ENCODE data around the gene CDC42.

The CDC42 gene

DNA sequence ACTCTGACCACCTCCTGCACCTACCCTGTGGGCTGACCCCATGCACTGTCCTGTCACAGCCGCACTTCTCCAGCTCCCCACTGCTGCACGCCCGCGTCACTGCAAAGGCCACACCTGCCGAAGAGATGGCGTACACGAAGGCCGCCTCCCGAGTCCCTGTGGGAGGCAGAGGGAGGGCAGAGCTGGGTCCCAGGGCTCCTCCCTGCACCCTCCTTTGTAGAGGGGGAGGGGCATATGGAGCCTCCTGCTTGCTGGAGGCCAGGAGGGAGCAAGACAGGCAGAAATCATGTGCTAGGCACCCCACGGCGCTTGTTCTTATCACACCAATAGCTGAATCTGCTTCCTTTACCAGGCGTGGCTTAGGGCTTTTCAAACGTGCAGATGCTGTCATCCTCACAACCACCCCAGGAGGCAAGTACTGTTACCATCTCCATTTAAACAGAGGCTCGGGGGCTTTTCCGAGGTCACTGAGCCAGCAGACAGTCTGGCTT is 69.0 kb downstream of the CDC42 start:
- in situ Hi-C loops (cut with MboI; ENCODE audit: low pct_unique_long_range_greater_than_20kb, low sequenced_read_pairs) = no loop called here
- DNase-seq = no peak

DNA sequence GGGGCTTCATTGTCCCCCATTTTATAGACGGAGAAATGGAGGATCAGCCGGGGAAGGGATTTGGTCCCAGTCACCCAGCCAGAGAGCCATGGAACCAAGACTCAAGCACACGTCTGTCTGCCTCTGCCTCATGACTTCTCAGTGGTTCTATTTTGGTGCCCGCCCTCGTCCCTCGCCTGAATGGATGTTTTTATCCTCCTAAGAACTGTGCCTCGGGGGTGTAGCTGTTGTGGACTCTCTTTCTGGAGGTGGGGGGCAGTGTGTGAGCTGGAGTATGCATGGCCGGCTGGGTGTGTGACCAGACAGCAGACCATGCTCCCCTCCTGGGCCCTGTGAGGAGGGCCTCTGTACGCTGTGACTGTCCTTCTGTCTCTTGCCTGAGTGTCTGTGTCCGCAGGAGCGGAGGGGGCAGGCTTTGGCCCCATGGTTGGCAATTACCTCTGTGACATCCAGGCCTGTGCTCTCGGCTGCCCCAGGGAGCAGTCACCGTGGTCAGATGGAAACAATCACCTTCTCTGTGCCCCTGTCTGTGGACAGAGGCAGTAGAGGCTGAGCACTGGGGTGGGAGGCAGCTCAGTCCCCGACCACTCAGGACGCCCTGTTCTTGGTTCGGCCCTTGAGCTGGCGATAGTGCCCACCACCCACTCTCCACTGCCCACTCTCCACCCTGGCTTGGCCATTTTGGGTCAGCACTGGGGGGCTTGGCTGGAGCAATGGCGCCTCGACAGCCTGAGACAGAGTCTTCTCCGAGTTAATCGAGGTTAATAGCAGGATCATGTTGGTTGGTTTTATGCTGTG is 70.0 kb downstream of the CDC42 start:
- DNase-seq = no peak
- in situ Hi-C loops (cut with MboI; ENCODE audit: low pct_unique_long_range_greater_than_20kb, low sequenced_read_pairs) = no loop called here

DNA sequence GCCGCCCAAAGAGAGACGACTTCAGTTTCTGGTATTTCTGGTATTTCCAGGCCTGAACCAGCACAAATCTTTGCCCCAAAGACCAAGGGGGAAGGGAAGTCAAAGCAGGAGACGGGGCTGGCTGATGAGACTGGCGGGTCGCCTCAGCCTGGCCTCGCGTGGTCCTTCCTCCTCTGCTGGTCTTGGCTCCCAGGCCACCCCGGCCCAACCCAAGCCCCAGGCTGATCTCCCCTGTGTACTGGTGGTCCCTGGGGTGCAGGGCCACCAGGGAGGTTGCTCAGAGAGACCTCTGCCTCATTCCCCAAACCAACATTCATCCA is 70.5 kb downstream of the CDC42 start:
- DNase-seq = no peak
- in situ Hi-C loops (cut with MboI; ENCODE audit: low pct_unique_long_range_greater_than_20kb, low sequenced_read_pairs) = no loop called here

DNA sequence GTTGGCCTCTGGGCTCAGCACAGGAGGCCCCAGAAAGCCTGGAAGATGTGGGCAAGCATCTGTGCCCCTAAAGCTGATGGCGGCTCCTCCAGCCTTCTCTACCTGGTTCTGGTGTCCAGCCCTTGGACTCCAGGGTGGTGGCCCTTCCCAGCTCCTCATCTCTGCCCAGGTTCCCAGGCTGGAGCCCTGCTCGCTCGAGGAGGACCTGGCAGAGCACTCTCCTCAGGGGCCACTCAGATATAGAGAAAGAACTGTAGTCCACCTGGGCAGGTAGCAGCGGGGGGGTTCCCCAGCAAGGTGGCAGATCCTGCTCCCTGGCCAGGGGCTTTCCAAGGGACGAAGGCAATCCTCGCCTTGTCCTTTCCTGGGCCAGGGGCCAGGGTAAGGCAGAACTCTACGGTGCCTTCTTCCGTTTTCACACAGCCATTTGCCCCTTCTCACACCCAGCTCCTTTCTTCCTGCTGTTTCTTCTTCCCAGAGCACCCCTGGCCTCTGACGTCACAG is 71.4 kb downstream of the CDC42 start:
- in situ Hi-C loops (cut with MboI; ENCODE audit: low pct_unique_long_range_greater_than_20kb, low sequenced_read_pairs) = no loop called here
- no peak for DNase-seq

DNA sequence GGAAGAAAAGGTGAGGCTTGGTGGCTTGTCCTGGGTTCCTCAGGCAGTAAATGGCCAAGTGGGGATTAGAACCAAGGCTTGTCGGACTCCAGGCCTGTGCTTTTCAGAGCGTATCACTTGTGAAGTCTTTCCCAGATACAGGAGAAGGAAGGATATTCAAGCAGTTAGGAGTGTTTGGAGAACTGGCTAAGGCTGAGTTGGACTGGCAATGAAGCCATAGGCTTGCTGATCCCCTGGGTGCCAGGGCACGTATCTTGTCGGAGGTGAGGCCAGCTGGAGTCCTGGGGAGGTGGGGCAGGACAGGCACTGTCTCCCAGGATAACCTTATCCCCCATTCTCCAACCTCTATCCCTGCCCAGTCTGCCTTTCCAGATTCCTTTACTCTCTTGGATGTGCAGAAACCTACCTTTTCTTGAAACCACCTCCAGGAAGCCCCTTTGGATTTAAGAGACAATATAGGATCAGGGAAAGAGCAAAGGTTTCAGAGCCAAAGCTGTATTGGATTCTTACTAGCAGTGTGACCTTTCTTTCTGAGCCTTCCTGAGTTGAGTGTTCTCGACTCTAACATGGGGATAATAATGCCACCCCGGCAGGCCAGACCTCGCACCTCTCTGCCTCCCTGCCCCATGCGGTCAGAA is 72.2 kb downstream of the CDC42 start:
- DNase-seq = no peak
- in situ Hi-C loops (cut with MboI; ENCODE audit: low pct_unique_long_range_greater_than_20kb, low sequenced_read_pairs) = loop anchor here (25.0 kb wide), 1 partner anchor 288 kb away; no protein-coding TSS in a partner anchor

DNA sequence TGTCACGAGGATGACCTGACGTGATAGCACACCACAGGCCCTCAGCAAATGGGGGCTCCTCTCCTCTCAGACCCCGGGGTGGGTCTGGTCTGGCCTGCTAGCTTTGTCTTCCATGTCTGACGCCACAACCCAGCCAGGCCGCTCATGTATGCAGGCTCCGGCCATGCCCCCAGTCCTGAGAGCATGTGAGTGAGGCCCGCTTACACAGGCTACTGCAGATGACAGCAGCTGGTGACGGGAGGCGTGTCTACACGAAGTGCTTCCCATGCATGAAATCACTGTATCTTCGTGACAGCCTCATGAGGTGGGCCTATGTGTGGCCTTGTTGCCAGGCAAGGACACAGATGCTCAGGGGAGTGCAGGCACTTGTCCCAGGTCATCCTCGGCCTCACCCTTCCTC is 74.0 kb downstream of the CDC42 start:
- in situ Hi-C loops (cut with MboI; ENCODE audit: low pct_unique_long_range_greater_than_20kb, low sequenced_read_pairs) = loop anchor here (25.0 kb wide), 1 partner anchor 286 kb away; no protein-coding TSS in a partner anchor
- DNase-seq = no peak

DNA sequence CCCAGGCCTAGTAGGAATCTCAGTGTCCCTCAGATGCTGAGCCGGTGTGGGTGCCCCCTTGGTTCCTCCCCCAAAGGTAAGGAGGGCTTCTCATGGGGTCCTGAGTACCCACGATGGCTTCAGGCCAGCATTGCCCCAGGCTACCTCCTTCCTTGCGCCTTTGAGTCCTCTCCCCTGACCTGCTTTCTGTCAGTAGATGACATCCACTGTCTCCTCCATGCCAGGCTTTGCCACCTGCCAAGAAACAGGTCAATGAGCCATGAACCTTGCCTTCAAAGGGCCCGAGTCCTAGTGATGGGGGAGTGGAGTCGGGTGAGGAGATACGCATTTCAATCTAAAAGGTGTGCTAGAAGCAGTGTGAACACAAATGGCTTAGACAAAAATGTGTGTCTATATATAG is 74.7 kb downstream of the CDC42 start:
- in situ Hi-C loops (cut with MboI; ENCODE audit: low pct_unique_long_range_greater_than_20kb, low sequenced_read_pairs) = loop anchor here (25.0 kb wide), 1 partner anchor 285 kb away; no protein-coding TSS in a partner anchor
- DNase-seq = no peak

DNA sequence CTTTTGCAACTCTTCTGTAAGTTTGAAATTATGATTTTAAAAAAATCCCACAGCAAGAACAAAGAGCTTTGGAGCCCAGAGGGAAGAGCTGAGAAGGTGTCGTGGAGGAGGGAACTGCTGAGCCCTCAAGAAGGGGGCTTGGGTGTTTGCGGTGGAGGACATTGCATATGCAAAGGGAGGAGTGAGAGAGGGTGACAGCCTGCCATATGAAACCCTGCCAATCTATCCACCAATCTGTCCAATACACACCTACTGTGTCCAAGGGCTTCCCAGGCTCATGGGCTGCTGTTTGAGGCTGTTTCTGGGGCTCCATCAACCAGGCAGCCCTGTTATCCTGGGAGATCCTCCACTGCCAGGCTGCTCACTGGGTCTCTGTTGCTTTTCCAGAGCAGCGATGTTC is 75.2 kb downstream of the CDC42 start:
- in situ Hi-C loops (cut with MboI; ENCODE audit: low pct_unique_long_range_greater_than_20kb, low sequenced_read_pairs) = loop anchor here (25.0 kb wide), 1 partner anchor 285 kb away; no protein-coding TSS in a partner anchor
- DNase-seq = no peak

DNA sequence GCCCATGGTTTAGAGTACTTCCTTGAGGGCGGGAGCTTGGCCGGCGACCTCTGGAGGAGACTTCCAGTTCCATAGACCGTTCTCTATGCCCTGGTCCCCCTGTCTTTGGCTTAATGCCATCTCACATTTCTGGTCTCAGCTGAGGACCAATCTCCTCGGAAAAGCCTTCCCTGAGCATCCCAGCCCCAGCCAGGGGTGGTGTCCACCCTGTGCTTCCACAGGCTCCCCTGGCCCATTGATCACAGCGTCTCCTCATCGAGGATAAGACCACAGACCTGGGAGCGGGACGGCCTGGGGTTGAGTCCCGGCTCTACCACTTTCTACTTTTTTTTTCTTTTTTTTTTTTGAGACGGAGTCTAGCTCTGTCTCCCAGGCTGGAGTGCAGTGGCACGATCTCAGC is 75.9 kb downstream of the CDC42 start:
- no peak for DNase-seq
- in situ Hi-C loops (cut with MboI; ENCODE audit: low pct_unique_long_range_greater_than_20kb, low sequenced_read_pairs) = loop anchor here (25.0 kb wide), 1 partner anchor 284 kb away; no protein-coding TSS in a partner anchor

DNA sequence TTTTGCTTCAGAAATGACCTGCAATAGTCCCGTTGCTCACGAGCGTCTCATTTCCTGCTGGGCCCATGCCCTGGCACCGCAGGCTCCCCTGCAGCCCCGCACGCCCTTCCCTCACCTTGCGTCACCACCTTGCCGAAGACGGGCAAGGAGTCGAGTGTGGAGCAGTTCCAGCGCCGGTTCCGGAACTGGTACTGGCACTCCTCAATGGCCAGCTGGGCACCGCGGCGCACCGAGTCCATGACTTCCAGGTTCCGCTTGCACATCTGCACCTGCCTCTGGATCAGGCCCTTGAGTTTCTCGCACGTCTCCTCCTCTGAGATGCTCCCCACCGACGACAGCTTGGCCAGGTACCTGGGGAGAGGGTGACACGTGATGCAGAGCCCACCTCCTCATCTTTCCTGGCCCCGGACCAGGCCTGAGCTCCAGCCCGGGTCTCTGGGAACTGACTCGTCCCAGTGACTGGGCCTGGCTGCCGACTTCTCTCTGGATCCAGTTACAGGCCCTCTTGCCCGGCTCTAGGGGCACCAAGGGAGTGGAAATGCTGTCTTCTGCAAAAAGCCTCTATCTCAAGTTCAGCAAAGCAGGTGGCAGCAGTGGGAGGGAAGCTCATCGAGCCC is 77.1 kb downstream of the CDC42 start:
- in situ Hi-C loops (cut with MboI; ENCODE audit: low pct_unique_long_range_greater_than_20kb, low sequenced_read_pairs) = loop anchor here (25.0 kb wide), 1 partner anchor 283 kb away; no protein-coding TSS in a partner anchor
- no peak for DNase-seq

DNA sequence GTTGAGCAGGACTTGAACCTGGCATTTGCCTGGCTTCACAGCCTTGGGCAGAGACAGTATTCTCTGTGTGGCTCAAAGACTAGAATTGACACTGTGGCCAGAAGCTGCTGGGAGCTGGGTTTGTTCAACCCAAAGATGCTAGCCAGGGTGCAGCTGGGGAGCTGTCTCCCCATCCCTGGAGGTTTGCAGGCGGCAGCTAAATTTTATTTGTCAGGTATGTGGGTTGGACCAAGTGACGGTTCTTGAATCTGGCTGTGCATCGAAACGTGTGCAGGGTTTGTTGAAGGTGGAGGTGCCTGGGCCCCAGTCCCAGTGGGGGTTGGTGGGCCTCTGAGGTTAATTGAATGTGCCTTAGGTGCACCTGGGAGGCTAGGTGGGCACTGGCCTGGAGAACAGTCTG is 78.6 kb downstream of the CDC42 start:
- in situ Hi-C loops (cut with MboI; ENCODE audit: low pct_unique_long_range_greater_than_20kb, low sequenced_read_pairs) = loop anchor here (25.0 kb wide), 1 partner anchor 281 kb away; no protein-coding TSS in a partner anchor

DNA sequence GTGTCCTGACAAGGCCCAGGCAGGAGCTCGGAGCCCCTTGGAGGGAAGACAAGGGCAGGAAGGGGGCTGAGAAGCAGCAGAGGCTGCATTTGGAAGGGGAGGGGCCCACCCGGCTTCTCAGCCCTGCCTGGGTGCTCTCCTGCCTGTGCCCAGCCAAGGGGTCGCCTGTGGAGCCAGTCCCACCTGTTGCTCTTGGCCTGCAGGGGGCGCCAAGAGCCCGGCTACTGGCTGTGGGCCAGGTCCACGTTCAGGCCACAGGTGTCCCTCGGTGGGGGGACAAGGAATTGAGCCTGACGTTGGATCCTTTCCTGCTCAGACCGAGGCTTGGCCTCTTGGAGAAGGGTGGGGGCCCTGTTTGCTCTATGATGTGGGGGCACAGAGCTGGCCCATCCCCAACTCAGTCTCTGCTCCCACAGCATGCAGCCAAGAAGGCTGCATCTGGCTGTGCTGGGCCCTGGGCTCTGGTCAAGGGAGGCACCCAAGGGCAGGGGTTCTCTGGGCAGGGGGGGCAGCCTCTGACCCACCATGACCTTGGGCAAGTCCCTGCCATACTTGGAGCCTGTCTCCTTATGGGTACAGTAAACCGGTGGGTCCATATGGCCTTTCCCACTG is 79.5 kb downstream of the CDC42 start:
- peak; percentile 60 for DNase-seq
- in situ Hi-C loops (cut with MboI; ENCODE audit: low pct_unique_long_range_greater_than_20kb, low sequenced_read_pairs) = loop anchor here (25.0 kb wide), 1 partner anchor 280 kb away; no protein-coding TSS in a partner anchor

More for the DNA sequence above, 78.6 kb downstream of the CDC42 start:
- DNase-seq = no peak

DNA sequence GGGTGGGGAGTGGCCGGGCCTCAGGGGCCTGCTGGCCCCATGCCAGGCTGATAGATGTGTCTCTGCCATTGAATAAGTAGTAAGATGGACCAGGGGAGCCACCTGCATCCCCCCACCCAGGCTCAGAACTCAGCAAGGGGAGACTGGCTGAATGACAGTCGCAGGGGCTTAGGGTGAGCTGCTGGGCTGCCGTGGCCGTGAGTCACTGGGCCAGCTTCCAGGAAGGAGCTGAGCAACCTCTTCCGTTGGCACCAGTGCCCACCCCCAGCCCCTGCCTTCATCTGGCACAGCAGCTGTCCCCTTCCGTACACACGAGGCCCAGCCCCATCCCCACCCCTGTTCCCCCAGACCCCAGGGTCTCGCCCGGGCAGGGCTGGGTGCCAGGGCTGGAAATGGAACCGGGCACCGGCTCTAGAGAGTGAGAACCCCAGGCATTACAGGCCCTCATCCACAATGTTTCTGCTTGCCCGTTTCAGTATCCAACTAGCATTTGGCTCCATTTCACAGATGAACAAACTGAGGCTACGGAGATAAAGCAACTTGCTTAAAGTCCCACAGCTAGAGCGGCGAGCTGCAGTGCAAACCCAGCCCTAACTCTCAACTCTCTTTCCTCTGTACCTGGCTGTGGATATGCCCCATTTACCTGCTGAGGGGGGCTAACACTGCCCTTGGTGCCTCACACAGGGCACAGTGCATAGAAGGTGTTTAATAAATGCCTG is 80.2 kb downstream of the CDC42 start:
- DNase-seq = no peak
- in situ Hi-C loops (cut with MboI; ENCODE audit: low pct_unique_long_range_greater_than_20kb, low sequenced_read_pairs) = loop anchor here (25.0 kb wide), 1 partner anchor 280 kb away; no protein-coding TSS in a partner anchor

DNA sequence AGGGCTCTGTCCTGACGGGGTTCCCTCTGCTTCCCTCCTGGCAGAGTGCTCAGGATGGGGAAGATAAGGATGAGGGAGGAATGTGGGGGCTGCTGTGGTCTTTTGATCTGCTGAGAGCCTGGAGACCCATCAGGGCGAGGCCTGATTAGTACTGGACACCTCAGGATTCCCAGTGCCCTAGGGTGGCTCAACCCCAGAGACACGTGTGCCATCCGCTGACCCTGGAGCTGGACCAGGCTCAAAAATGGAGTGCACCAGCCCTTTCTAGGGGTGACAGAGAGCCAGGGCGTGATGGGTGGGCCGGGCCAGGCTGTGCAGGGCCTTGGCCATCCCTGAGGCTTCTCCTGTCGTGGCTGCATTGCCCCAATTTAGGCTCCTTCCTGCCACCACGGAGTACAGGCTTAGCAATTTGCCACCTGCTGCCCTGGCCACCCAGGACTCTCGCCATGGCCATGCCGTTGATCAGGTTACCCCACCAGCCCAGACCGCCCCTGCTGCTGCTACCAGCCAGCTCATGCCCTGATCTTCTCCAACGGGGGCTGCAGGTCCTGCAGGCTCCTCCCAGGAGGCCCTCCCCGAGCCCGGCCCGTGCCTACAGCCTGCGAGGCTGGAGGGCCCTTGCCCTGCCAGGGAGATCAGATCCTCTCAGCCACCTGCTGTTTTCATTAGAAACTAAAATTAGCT is 80.9 kb downstream of the CDC42 start:
- DNase-seq = no peak
- in situ Hi-C loops (cut with MboI; ENCODE audit: low pct_unique_long_range_greater_than_20kb, low sequenced_read_pairs) = loop anchor here (25.0 kb wide), 1 partner anchor 279 kb away; no protein-coding TSS in a partner anchor

DNA sequence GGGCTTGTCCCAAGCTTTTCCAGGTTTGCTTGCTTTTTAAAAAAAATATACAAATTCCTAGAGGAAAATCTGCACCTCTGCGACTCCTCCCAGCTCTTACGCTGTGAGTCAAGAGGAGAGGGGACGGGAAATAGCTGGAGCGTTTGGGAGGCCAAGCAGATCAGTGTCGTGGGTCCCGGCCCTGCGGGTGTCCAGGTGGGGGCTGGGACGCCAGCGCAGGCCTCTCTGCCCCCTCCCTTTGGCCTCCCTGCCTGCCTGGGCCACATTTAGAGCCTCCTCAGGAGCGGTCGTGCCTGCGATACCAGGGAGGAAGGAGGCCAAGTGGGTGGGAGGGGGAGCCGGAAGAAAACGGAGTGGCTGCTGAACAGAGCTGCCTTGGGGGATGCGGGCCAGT is 81.4 kb downstream of the CDC42 start:
- in situ Hi-C loops (cut with MboI; ENCODE audit: low pct_unique_long_range_greater_than_20kb, low sequenced_read_pairs) = loop anchor here (25.0 kb wide), 1 partner anchor 278 kb away; no protein-coding TSS in a partner anchor
- DNase-seq = no peak

DNA sequence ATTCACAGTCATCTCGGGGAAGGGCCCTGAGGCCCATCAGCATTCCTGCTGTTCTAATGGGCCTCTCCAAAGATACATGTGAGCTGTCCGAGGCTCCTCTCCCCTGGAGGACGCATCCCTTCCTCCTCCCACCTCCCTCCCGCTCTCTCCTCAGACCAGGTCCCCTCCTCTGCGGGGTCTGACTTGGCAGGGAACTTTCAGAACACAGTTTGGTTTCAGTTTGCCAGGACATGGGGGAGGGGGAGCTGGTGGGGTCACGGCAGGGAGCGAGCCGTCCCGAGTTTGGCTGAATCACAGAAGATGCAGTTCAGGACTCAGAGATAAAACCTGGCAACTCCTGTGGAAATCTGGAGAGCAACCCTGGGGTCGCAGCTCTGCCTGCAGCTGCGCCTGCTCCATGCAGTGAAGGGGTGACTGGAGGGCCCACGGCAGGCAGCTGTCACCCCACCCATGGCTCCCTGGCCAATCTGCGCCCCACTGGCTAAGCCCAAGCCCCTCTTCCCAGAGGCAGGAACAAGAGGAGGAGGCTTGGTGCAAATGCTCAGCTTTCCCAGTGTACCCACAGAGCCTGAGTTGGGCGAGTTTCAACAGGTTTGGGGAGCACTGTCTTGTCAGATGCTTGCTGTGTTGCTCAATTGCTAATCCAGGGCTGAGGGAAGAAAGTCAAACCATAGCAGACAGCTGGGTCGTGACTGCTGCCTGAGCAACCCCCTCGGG is 84.7 kb downstream of the CDC42 start:
- DNase-seq = no peak
- in situ Hi-C loops (cut with MboI; ENCODE audit: low pct_unique_long_range_greater_than_20kb, low sequenced_read_pairs) = loop anchor here (25.0 kb wide), 1 partner anchor 275 kb away; no protein-coding TSS in a partner anchor

DNA sequence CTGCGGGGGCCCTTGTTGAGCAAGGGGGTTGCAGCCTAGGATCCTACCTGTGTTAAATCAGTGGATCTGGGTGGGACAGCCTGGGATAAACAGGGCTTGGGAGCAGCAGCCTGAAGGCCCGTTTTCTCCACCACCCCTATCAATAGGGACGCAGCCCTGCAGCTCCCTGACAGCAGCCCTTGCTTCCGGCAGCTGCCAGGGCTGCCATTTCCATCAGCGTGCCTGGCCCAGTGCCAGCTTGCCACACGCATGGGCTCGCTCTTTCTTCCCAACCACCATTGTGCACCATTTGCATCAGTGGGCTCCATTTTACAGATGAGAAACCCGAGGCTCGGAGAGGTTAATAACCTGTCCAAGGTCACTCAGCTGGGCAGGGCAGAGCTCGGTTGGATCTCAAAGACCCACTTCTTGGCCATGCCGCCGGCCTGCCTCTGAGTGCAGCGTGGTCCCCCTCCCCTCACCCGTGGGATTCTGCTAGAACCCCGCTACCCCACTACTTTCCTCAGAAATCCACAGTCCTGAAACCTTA is 86.6 kb downstream of the CDC42 start:
- in situ Hi-C loops (cut with MboI; ENCODE audit: low pct_unique_long_range_greater_than_20kb, low sequenced_read_pairs) = loop anchor here (25.0 kb wide), 1 partner anchor 273 kb away; no protein-coding TSS in a partner anchor
- DNase-seq = no peak

Data from KBM-7 (cell line).